GM18499 (cell line): ENCODE results near the gene HNRNPD.
"Not testable (repeated sequence)": the region's sequence is repeated elsewhere in the genome, so short reads cannot be mapped to it uniquely, and the experiment has no call there.

Experiments
- ATAC-seq: cut with Tn5 transposase; IDR thresholded peaks from one replicate; pipeline ENCODE4 v1.9.1; 2021; ENCODE audit warnings: moderate number of reproducible peaks; ENCODE audit not compliant: insufficient read depth, unreplicated experiment

HNRNPD gene

GRCh38 chr4:82373486-82373815 lies 340 bp downstream of the HNRNPD start:
- peak; percentile 9 for ATAC-seq

GRCh38 chr4:82372517-82373485 lies 990 bp downstream of the HNRNPD start:
- ATAC-seq: no peak

- ATAC-seq: no peak
Observed at GRCh38 chr4:82371497-82371896, 2.3 kb downstream of the HNRNPD start.

- ATAC-seq: no peak
Observed at GRCh38 chr4:82367438-82368097, 6.2 kb downstream of the HNRNPD start.

- not testable (repeated sequence) for ATAC-seq
Observed at GRCh38 chr4:82366431-82366830, 7.4 kb downstream of the HNRNPD start.

- ATAC-seq: no peak
Observed at GRCh38 chr4:82363896-82364487, 9.8 kb downstream of the HNRNPD start.

- no peak for ATAC-seq
Observed at GRCh38 chr4:82362565-82362964, 11.2 kb downstream of the HNRNPD start.

GRCh38 chr4:82360298-82361177 lies 13.3 kb downstream of the HNRNPD start:
- ATAC-seq: no peak

- no peak for ATAC-seq
Observed at GRCh38 chr4:82358847-82359246, 14.9 kb downstream of the HNRNPD start.

- no peak for ATAC-seq
Observed at GRCh38 chr4:82357640-82358039, 16.2 kb downstream of the HNRNPD start.

- no peak for ATAC-seq
Observed at GRCh38 chr4:82354788-82355187, 19.0 kb downstream of the HNRNPD start.

- peak; percentile 41 for ATAC-seq
Observed at GRCh38 chr4:82352825-82353366, 20.9 kb downstream of the HNRNPD start.

- no peak for ATAC-seq
Observed at GRCh38 chr4:82352118-82352824, 21.5 kb downstream of the HNRNPD start.

GRCh38 chr4:82346126-82346525 lies 27.7 kb downstream of the HNRNPD start:
- ATAC-seq: no peak

- ATAC-seq: no peak
Observed at GRCh38 chr4:82335043-82335442, 38.7 kb downstream of the HNRNPD start.

- not testable (repeated sequence) for ATAC-seq
Observed at GRCh38 chr4:82333641-82334040, 40.1 kb downstream of the HNRNPD start.

GRCh38 chr4:82331814-82332213 lies 42.0 kb downstream of the HNRNPD start:
- no peak for ATAC-seq

- ATAC-seq: no peak
Observed at GRCh38 chr4:82320351-82320750, 53.4 kb downstream of the HNRNPD start.

- not testable (repeated sequence) for ATAC-seq
Observed at GRCh38 chr4:82303063-82303462, 70.7 kb downstream of the HNRNPD start.
